ENCODE results near the gene WHRN.

The WHRN gene

DNA sequence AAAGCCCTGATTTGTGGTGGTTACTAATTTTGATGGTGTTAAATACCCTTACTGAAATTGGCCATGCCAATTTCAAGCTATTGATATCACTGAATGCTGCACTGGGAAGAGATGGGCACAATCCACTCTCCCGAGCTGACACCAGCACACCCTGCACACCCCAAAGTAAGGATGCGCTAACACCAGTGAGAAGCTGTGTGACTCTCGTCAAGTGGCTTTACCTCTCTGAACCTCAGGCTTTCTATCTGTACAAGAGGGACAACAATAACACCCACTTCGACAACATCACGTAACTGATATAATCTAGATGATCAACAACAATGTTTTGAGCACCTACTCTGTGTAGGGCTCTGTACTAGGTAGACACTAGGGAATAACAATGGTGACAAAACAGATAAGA lies 109.5 kb downstream of the WHRN start:
- no peak for DNase-seq

DNA sequence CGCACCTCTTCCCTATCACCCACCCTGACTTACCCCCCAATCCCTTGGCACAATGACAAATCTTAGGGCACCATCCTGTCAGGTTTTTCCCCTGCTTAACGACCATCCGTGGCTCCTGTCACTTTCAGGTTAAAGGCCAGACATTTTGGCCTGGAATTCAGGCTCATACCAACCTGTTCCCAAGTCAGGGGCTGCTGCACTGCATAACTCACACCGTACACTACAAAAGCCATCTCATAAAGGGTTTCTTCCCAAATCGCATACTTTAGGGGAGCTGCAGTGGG lies 110.0 kb downstream of the WHRN start:
- DNase-seq, result no peak

DNA sequence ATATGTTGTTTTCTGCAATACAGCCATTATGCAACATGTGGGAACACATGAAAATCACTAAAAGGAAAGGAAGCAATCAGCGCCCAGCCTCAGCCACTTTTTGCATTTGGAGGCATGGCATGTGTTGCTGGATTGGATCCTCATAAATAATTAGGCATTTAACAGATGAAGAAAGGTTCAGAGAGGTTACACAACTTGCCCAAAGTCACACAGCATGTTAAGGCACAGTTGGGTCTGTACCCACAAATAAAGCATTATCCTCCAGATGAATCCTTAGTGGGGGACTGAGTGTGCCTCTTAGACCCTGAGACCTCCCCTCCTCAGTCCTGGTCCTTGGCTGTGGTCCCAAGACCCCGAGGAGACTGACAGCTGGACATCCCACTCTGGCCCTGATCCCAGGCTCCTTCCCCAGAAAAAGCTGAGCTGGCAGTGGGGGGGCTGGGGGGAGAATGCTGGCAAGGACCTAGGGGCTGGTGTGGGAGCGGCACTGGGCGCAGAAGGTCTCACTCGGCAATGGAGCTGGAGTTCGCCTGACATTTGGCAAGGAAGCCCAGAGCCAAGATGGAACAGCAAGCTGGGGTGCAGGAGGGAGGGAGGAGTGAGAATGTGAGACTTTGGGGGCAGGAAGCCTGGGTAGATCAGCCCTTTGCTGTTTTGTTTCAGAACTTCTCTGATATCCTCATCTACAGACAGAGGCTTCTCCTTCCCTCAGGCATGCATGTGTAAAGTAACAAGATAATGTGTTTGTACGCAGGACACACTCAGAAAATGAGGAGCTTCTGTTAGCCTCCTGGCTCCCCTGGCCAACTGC lies 110.5 kb downstream of the WHRN start:
- no peak for DNase-seq

DNA sequence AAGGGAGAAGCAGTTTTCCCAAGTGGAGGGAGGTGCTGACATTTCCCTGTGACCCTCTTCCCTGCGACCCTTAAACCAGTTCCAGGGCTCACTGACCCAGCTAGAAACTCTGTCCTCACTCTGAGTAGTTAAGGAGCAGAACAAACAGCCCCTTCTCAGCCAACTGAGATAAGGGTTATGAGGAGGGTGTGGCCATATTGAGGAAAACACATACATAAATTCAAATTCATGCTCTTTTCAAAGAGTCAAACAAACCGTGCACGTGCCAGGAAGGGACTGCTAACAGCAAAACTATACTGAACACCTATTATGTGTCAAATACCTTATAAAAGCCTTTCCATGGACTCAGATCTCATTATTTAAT lies 112.5 kb downstream of the WHRN start:
- no peak for DNase-seq

DNA sequence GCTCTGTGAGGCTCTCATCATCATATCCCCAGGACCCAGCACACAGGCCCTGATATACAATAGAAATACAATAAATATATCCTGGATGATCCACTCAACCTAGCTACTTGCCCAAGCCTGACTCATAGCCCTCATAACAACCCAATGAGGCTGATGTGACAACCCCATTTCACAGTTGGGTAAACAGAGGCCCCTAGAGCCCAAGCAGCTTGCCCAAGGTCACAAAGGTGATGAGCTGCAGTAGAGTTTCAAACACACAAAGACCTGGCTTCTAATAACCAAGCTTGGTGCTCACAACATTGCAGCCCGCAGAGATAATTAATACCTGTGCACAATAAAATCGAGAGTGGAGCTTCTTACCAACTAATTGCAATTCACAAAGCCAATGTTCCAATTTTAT lies 114.3 kb downstream of the WHRN start:
- no peak for DNase-seq

DNA sequence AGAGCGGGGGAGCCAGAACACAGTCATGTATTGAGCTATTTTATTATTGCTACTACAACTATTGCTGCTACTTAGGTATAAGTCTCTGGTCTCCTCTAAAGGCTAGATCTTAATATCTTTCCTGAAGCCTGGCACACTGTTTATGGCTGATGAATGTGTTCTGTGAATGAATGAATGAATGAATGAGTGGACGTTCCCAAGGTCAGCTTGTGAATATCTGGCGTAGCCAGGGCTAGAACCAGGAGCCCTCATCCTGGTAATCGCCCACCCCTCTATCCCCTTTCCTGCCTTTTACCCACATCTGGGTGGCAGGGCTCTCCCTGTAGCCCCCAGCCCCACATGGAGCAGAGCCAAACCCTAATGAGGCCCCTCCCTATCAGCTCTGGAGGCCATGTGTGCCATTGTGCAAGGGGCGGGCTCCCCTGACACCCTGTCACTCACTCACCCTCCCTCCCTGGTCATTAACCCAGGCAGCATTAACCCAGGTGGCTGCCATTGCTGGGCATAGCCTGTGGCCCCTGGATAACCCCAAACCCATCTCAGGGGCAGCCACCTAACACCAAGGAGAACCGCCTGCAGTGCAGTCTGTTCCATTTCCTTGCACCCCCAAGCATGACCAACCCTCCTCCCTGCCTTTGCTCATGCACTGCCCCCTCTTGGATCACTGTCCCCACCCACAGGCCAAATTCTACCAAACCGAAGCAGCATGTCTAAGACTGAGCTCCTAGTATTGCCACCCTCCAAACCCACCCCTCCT lies 115.5 kb downstream of the WHRN start:
- DNase-seq, result no peak

DNA sequence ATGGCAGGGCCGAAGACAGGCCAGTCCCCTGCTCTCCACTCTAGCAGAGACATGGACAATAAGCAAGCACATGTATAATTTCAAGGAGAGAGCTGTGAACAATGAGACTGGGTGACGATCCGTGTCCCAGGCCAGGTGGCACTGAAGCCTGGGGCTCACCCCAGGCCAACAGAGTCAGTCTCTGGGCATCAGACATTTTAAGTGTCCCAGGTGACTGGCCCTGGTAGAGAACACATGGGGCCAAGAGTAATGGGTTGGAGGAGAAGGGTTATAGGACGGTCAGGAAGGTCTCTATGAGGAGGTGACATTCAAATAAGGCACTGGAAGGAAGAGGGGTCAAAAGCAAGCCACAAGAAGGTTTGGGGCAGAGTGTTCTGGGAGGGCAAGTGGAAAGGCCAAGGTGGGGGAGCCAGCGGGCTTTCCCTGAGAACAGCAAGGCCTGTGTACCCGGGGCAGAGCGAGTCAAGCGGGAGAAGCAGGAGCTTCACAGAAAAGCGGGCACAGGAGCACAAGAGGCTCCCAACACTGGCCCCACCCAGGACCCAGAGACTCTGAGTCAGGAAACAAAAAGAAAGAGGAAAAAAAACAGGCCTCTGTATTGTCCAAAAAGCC lies 116.4 kb downstream of the WHRN start:
- no peak for DNase-seq

DNA sequence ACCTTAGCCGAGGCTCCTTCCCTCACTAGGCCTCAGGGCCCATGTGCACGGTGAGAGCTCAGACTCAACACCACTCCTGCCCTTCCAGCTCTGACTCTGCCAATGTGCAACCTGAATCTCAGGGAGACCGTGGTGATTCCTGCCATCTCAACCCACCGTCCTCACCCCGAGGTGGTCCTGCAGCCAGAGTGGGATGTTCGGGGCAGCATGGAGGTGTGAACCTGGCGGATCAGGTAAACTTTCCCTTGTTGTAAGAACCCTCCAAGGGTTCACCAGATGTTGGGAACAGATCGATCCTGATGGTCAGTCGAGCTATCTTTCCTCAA lies 117.0 kb downstream of the WHRN start:
- peak; percentile 49 for DNase-seq

DNA sequence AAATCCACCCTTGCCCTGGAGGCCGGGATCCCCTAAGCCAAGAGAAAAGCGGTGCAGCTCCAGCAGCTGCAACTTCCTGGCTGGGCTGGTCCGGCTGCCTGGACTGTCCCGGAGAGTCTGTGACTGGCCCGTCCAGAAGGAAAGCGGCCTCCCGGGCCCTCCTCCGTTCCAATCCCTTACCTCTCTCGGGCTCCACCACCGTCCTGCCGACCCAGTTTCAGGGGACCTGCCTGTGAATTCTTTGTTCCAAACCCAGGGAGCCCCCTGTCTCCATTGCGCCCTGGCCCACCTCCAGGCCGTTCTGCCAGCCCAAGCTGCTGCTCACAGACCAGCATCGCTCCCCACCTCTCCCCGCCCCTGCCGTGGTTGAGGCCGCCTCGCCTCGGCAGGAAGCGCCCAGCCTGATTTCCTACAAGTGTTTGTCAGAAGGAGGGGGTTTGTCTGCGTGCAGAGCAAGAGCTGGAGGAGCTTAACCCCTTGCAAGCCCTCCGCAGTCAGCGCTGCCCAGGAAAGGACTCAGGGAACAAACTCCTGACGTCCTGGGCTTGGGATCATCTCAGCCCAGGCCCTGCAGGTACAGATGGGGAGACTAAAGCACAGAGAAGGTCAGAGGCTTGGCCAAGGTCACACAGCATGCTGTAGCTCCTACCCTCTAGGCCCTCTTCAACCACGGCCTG lies 117.5 kb downstream of the WHRN start, which contains the start of gene AKNA:
AKNA (minus strand) TSS at position 303 of the 677 bp plus-strand sequence. CDS start 6,649 bp downstream, outside the sequence.
- peak; percentile 85 for DNase-seq

DNA sequence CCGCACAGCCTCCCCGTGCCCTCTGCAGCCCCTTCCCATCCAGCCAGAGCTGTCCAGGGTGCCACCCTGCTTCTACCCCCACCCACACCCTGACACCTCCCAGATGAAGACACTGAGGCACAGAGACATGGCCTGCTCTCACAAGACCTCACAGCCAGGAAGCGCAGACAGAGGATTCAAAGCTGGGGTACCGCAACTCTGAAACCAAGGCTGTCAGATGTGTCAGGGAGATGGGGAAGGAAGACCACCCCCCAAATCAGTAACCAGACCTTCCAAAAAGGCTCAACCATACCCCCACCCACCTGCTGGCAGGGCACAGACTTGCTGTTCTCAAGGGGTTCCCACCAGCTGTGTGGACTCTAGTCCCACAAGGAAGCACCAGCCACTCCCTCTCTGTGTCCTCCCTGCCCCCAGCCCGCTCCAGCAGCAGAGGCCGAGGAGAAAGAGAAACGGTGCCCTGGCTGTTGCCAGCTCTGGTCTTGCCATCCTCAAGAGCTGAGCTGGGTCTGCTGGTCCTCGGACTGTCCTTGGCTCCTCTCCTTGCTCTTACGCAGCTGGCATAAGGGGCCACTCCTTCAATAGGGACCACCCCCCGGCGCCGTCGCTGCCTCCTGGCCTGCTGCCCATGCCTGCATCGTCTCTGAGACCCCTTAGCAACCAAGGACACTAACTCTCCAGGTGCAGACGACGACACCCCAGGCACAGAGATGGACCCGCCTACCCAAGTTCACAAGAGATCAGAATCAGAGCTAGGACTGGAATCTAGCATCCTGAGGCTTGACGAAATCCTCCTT lies 118.2 kb downstream of the WHRN start:
- DNase-seq, result no peak

DNA sequence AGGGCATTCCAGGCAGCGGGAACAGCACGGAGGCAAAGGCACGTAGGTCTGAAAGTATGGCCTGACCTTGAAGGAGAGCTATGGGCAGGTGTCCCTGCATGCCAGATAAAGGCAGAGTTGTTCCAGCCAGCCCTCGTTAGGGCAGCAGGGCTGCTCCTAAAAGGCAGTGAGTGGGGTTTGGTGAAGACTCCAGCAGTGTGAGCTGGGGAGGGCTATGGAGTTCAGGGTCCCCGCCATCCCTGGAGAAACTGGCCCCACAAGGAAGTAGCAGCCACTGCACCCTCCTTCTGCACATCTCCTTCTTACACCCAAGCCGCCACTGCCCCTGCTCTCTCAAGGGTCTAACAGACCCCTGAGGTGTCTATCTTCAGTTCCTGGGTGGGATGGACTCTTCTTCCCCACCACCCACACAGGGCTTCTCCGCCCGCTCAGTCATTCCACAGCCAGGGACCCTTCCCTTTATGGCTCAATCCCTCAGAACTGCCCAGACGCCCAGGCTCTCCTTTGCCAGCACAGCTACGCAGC lies 118.8 kb downstream of the WHRN start:
- DNase-seq, result no peak

DNA sequence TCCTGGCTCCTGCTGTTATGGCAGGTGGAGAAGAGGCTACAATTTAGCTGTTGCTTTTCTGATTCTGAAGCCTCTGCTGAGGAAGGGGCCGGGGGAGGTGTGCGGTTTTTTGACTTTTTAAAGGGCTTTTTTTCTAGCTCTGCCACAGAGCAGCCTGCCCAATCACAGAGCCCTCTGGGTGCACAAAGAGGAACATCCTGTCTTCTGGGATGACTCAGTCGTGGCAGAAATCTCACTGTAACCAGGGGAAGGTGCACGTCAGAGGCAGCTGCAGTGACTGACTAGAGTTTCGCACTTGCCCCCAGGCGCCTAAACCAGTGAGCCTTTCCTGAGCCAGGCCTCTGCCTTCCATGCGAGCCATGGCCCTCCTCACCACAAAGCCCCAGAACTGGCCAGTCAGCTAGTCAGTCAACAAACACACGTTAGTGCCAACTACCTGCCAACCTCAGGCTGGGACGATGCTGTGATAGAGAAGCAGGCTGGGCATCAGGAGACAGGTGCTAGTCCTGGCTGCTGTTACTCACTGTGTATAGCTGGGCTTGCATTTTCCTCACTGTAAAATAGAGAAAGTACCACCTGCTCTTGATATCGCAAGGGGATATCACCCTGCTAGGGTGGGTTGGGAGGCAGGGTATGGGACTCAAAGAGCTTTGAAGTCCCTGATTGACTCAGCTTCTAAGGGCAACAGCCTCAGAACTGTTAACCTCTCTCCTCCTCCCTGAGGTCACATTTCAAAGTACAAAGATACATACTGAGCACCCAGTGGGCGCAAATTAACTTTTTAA lies 119.7 kb downstream of the WHRN start:
- DNase-seq, result peak; percentile 92

DNA sequence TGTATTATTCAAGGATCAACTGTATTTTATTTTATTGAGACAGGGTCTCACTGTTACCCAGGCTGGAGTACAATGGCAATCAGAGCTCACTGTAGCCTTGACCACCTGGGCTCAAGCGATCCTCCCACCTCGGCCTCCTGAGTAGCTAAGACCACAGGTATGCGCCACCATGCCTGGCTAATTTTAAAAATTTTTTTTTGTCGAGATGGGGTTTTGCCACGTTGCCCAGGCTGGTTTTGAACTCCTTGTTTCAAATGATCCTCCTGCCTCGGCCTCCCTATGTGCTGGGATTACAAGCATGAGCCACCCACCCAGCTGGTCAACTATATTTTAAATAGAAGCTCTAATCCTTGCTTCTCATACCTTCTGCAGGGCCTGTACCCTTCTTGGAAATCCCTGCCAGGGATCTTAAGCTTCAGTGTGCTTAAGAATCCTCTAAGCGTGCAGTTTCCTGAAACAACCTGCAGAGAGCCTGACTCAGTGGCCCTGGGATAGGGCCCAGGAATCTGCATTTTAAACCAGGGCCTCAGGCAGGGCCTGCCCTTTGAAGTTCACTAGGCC lies 120.4 kb downstream of the WHRN start:
- DNase-seq, result no peak

DNA sequence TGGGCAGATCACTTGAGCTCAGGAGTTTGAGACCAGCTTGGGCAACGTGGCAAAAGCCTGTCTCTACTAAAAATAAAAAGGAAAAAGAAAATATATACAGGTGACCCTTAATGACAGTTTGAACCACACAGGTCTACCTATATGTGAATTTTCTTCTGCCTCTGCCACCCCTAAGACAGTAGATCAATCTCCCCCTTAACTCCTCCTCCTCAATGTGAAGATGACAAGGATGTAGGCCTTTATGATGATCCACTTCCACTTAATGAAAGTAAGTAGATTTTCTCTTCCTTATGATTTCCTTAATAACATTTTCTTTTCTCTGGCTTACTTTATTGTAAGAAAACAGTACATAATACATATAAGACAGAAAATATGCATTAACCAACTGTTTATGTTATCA lies 120.9 kb downstream of the WHRN start:
- DNase-seq, result no peak

DNA sequence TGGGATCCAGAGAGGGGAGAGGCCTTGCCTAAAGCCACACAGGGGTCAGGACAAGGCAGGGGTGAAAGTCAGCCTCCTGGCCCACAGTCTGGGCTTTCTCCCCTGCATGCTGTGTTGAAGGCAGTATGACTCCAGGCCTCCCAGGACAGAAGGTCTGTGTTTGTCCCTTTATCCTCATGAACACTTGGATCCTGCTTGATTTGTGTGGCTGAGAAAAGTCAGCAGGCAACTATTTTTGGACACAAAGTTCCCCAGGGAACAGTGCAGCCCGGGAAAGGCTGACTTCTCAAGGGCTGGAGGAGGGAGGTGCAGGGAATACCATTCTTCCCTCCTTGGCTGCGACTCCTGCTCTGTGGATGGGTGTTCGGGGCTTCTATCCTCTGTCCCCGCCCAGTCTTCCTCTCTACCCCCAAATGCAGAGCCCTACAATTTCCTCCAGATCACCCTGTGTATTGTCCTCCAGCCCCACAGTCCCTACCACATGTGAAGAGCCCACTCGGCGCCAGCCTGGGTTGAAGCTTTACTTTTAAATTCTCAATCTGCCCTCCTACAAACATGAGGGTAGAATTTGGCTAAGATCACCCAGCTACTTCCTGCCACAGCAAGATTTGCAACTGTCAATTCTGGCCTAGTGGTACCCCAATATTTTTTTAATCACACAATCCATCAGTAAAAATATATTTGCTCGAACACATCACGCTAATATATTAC lies 121.6 kb downstream of the WHRN start:
- no peak for DNase-seq

DNA sequence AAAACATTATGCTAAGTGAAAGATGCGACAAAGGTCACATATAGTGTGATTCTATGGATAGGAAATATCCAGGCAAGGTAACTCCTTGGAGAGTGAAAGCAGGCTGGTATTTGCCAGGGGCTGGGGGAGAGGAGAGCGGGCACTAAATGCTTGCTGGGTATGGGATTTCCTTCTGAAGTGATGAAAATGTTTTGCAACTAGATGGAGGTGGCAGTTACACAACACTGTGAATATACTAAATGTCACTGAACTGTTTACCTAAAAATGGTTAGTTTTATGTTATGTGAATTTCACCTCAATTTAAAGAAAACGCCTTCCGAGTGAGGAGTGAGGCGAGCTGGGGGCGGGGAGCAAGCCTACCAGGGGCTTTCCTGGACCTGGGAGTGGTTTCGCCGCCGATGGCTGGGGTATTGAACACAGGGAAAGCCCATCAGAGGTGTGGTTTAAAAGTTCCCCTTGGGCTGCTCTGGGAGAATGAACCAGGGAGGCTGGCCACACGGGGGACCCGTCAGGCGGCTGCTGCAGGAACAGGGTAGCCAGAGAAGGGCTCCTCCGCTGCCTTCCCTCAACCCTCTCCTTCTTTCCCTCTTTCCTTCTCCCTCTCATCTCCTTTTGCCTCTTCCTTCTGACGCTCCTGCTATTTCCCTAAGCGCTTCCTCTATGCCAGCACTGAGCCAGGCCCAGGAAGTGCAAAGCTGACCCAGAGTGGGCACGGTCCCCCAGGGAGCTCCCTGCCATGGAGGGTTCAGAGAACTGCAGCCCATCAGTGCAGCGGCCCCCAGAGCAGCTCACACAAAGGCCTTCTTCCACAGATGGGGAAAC lies 122.4 kb downstream of the WHRN start:
- peak; percentile 80 for DNase-seq

DNA sequence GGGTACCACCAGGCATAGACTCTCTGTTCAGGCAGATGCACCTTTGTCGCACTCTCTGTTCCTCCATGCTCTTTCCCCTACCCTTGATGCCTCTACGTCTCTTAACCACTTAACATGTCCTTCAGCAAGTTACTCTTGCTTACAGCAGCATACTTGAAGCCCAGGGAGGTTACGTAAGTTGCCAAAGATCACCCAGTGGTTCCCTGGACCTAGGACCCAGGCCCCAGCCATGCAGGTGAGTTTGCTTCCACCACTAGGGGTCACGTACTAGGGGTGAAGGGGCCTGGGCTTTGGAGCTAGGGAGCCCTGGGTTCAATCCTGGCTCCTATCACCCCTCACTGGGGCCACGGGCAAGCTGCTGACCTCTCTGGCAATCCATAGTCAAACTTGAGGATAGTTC lies 126.4 kb downstream of the WHRN start:
- no peak for DNase-seq

DNA sequence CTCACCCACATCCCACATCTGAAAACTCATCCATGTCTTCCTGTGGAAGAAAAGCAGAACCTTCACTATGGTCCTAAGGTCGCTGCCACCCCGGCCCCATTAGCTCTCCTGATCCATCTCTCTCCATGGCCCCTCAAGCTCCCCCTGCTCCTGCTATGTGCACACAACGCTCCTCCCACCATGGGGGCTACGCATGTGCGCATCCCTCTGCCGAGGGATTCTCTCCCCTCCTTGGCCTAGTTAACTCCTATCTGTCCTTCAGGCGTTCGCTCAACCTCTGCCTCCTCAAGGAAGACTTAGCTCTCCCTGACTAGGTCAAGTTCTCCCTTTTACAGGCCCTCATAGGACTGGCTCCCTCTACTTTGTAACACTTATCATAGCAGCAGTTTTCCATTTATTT lies 127.3 kb downstream of the WHRN start:
- no peak for DNase-seq

DNA sequence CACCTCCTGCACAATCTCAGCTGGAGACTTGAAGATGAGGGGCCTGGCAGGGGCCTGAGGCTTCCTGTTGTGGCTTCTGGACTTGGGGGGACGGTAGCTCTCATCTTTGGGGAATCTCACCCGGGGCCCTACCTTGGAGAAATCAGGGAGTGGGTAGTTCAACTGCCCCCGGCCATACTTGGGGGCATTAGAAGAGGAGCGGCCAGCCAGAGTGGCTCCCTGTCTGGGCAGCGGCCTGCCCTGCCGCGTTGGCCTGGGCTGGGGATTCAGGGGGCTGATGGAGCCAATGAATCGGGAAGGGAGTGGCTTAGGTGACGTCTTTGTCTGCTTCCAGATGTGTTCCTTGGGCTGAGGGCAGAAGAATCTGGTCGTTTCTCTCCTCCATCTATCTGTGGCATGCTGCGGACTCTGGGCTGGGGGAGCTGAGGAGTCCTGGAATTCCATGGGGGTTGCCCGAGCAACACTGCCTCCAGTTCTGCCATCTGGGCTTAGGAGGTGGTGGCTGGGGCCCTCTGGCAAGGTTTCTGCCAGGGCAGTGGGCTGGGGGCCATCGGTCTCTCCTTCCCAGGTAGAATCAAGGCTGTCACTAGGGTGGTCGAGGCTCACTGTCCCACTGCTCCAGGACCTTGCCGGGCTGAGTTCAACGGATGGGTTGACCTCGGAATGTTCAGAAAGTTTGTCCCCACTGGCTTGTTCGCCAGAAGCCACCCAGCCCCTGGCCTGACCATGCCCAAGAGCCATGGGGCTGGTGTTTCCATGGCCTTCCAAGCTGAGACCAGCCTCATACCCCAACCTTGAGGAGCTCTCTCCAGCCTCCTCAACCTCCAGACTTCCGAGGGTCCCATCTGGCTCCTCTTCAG lies 128.5 kb downstream of the WHRN start:
- DNase-seq, result no peak

All from activated CD4-positive, alpha-beta T cell treated with anti-CD3 and anti-CD28 coated beads for 48 hours (primary cell).